HCEC 1CT (cell line): ENCODE measurements around the gene MLXIP.
"Not testable (repeated sequence)": the region's sequence is repeated elsewhere in the genome, so short reads cannot be mapped to it uniquely, and the experiment has no call there.

Experiments used
- DNase-seq: peaks from one replicate; pipeline ENCODE4 v3.0.0-alpha.2; 2017

MLXIP gene

DNA sequence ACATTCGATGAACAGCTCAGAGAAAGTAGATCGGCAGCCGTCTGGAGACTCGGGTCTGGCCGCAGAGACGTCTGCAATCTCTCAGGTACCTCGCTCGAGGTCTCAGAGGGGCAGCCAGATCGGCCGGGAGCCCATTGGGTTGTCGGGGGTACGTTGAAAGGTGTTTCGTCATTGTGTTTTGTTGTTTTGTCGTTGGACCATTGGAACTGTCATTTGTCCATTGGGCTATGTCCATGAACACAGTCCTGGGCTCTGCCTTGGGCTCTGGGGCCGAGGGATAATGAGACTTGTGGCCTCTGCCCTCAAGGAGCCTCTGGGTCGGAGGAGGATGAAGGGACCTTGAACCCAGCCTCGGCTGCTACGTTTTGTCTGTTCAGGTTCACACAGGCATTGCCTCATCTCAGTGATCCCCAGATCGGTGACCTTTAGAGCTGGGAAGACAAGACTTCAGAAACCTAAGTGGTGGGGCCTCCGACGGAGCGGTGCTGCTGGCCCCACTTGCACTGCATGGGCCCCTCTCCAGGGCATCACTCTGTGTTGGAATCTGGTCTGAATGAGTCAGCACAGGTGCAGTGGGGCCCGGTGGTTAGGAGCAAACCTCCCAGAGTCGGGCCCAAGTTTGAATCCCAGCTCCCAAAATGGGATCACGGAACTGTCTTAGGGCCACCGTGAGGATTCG is 23.6 kb upstream of the MLXIP start:
- DNase-seq: no peak

DNA sequence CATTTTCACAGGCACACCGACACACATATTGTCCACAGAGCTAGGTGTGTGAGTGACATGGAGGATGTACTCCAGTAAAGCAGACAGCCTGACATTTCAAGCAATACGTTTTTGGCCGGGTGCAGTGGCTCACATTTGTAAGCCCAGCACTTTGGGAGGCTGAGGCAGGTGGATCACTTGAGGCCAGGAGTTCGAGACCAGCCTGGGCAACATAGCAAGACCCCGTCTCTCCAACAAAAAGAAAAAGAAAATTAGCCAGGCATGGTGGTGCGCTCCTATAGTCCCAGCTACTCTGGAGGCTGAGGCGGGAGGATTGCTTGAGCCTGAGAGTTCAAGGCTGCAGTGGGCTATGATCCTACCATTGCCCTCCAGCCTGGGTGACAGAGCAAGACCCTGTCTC is 22.1 kb upstream of the MLXIP start:
- DNase-seq: not testable (repeated sequence)

DNA sequence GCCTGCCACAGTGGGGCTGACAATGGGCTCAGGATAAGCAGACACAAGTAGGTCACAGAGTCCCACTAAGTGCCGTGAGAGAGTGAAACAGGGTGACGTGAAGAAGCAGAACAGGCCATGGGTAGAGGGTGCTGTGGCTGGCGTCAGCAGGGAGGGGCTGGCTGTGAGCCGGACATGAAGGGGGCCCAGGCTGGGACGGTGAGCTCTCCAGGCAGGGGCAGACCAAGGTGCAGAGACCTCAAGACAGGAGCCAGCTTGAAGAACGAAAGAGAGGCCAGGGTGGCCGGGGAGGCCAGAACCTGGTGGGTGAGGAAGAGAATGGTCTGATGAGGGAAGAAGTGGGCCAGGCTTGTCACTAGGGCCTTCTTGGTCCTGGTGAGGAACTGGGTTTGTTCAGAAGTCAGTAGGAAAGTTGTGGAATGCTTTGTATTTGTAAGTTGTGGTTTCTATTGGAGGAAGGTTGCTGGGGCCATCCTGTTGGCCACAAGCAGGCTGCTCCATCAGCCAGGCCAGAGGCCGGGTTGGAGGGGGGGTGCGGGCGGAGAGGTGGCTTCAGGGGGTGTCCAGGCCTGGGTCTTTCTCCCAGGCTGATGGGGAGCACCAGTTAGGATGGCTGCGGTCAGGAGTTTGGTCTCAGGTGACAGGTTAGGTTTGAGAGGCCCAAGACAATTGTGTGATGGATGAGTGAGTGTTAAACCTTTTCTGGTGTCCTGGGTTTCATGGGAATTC is 21.4 kb upstream of the MLXIP start:
- no peak for DNase-seq

DNA sequence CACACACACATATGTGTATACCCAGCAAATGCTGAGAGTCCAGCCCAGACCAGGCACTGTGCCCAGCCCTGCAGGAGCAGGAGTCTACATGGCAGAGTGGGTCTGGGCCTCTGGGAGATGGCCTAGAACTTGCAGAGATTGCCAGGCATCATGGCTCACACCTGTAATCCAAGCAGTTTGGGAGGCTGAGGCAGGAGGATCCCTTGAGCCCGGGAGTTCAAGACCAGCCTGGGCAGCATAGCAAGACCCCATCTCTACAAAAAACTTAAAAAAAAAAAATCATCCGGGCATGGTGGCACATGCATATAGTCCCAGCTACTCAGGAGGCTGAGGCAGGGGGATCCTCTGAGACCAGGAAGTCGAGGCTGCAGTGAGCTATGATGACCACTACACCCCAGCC is 20.8 kb upstream of the MLXIP start:
- DNase-seq: no peak

DNA sequence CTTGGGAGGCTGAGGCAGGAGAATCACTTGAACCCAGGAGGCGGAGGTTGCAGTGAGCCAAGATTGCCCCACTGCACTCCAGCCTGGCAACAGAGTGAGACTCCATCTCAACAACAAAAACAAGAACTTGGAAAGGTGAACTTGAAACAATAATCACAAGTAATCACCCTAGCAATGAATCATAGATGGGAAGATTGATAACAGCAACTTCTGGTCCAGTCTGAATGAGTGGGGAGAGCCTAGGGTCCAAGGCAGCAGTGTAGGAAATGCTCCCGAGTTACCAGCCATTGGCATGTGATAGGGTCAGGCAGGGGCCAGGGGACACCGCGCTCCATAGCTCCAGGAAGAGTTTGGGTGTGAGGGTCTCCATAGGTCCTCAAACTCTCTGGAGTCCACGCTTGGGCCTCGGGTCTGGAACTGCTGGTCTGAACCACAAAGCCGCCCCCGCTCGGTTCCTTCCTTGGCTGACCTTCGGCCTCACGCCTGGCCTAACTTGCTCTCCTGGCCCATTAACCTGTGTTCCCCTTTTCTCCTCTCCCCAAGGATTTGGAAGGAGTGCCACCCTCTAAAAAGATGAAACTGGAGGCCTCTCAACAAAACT is 19.9 kb upstream of the MLXIP start:
- no peak for DNase-seq

DNA sequence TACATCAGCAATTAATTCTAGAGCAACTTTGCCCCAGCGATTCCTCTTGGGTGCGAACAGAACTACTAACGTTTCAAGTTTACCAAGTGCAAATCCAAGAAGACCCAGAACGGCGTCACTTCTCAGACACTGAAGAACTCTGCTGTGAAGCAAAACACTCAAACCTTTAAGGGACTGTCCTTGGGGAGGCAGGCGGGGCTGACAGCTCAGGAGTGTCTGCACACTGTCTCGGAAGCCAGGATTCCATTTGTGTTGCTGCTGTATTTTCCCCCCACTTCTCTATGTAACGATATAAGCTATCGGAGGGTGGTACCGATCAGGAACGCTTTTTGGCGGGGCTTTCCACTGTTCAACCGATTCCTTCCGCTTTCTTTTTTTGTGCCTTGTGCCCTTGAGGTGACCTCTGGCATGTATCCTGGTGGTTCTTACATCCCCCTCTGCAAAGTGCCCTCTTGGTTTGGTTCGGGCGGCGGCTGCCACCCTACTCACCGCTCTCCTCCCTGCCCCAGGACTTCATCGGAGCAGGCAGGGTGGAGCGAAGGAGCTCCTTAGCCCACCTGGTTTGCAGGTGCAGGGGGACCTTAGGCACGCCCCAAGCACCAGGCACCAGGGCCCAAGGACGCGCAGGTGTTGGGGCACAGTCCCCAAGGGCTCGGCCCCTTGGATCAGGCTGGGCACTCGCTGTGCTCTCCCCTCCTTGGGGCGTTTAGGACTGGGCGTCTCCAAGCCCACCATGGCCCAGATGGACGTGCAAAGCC is 19.2 kb upstream of the MLXIP start:
- DNase-seq: no peak

DNA sequence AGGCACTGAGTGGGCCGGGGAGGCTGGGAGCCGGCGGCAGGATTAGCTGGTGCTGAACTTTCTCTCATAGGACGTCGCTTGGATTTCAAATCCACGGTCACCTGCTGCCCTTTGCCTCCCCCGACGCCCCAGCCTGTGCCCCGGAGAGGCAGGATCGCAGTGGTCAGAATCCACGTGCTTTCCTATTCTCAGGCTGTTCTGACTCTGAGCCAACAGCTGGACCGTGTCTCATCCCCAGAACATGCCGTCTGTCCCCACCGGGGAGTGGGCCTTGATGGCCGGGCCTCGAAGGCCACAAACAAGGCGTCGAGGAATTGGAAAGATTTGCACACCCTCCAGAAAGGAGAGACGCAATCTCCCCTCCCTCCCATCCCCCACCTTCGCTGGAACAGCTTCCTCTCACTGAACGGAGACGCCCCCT is 18.5 kb upstream of the MLXIP start:
- no peak for DNase-seq

DNA sequence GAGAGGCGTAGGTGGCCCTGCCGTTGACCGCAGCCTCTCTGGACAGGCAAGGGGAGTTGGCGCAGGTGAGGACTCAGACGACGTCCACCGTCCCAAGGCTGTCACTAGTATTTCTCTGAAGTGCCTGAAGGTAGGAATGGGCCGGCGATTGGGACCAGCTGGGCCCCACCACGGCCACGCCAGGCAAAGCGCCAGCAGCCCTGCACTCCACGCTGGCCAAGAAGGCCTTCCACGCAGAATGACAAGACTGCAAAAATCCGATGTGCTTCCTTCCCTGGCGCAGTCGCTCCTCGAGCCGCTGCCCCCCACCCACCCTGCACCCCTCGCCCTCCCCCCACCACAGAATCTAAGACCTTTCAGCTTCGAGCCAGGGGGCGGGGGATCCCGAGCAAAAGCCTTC is 17.3 kb upstream of the MLXIP start:
- DNase-seq: no peak

DNA sequence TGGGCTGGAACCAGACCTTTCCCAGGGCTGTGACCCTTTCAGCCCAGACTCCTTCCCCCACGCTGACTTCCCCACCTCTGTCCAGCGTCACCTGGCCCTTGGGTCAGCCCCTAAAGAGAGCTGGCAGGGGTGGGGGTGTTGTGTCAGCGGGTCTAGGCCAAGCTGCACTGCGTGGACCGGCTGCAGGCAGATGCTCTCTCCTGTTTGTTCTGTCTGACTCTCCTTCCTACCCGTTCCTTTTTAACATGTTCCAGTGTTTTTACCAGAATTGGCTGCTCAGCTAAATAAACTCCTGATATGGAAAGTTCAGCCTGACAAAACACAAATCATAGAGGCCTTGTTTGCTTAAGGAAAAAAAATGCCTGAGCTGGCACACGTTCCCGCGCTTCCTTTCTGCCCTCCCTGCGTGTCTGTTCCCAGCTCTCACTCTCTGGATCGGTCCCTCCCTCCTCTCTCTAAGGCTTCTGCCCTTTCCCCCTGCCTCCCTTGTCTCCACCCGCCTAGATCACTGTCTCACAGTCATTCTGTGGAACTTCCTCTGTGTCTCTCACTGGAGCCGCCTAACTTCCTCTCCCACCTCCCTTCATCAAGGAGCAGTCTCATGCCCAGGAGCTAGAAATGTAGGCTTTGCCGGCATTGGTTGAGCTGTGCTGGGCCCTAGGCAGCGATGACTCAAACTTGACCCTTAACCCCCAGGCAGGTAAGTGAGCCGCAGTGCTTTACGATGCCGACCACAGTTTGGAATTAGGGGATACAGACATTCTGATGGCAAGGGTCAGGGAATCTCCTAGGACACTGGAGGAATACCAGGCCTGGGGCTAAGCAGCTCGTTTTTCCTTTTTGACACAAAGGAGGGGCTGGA is 15.5 kb upstream of the MLXIP start:
- peak; percentile 58 for DNase-seq

DNA sequence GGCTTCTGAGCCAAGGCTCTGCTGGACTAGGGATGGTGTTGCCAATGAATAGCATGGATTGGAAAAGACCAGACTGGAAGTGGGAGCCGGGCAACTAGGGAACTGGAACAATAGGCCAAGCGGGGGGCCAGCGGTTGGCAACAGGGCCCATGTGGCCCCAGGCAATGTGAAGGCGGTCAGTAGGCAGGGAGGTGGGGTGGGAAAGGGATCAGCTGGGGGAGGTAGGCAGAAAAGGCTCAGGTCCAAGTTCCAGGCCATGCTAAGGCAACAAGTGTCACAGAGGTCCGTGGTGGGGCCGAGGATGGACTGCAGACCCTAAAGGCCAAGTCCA is 14.9 kb upstream of the MLXIP start:
- peak; percentile 13 for DNase-seq

DNA sequence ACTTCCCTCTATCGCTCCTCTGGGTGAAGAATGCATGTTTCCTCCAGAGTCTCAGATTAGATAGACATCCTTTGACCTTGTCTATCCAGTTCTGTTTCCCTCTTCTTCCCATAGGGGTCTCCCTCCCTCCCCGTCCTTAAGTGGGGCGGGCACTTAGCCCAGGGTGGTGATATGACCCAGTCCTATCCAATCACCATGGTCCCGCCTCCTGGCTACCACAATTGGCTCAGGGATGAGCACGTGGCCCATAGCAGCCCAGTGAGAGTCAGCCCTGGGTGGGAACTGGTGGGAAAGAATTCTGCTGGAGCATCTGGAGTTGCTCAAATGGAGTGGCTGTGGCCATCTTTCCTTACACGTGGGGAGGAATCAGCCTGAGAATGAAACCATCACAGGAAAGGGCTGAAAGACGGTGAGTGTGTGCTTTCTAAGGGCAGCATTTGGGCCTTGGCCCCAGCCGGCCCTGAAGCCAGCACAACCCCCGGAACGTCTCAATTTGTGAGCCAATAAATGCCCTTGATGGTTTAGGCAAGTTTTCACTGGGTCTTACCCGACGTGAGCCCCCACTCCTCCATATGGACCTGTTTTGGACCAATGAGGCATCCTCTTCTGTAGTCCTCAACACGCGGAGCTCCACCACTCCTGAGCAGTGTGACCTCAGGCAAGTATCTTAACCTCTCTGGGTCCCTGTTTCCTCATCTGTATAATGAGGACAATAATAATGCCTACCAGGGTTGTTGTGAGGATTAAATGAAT is 14.4 kb upstream of the MLXIP start:
- peak; percentile 99 for DNase-seq

DNA sequence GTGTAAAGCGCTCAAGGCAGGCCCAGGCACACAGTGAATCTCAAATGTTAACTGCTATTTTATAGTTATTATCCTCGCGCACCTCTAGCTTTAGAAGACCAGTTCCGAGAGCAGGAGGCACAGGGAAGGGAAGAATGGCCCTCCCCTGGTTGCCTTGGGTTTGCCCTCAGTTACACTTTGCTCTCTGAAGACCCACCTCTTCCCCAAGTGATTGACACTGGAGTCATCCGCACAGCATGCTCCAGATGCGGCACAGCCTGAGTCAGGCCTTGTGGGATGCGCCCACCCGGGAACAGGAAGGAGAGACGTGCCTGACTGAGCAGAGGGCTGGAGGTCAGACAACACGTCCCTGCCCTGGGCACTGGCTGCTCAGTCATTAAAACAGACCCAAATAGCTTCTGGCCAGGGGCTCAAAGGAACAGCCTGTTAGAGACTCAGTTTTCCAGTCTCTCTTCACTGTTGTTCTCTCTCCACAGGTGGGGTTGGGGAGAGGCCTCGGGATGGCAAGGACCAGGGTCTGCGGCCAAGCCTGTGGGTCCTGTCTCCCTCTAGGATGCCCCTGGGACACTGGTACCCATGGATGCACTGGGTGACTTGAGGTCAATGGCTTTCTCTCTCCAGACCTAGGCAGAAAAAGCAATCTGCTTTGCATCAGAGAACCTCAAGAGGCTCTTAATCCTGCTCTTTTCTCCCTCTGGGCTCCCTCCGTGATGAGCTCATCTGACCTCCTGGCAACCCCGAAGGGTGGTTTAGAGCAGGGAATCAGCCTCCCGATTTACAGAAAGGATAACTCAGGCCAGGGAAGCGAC is 13.6 kb upstream of the MLXIP start:
- DNase-seq: peak; percentile 97

DNA sequence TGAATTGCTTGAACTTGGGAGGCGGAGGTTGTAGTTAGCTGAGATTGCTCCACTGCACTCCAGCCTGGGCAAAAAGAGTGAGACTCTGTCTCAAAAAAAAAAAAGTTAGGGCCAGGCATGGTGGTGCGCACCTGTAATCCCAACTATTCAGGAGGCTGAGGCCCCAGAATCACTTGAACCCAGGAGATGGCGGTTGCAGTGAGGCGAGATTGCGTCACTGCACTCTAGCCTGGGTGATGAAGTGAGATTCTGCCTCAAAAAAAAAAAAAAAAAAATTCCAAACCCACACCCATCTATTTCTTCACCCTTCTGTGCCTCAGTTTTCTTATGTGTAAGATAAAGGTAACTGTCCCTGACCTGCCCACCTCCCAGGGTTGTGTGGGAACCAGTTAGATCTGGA is 11.0 kb upstream of the MLXIP start:
- DNase-seq: no peak

DNA sequence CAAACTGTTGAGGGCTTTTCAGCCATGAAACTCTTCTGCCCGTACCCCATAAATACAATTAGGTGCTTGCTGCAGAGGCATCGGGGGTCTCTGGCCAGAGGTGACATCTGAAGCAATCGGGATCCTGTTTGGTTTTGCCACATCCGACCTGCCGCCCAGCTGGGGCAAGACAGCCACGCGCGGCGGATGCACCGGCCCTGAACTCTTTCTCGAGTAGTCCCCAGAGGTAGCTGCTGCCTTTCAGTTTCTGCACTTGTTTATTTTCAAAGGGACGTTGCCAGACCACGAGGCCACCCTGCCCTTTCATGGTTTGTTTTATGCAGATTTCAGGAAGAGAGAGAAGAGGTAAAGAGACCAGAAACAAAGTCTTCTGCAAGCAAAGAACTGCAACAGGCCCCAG is 10.6 kb upstream of the MLXIP start:
- no peak for DNase-seq

DNA sequence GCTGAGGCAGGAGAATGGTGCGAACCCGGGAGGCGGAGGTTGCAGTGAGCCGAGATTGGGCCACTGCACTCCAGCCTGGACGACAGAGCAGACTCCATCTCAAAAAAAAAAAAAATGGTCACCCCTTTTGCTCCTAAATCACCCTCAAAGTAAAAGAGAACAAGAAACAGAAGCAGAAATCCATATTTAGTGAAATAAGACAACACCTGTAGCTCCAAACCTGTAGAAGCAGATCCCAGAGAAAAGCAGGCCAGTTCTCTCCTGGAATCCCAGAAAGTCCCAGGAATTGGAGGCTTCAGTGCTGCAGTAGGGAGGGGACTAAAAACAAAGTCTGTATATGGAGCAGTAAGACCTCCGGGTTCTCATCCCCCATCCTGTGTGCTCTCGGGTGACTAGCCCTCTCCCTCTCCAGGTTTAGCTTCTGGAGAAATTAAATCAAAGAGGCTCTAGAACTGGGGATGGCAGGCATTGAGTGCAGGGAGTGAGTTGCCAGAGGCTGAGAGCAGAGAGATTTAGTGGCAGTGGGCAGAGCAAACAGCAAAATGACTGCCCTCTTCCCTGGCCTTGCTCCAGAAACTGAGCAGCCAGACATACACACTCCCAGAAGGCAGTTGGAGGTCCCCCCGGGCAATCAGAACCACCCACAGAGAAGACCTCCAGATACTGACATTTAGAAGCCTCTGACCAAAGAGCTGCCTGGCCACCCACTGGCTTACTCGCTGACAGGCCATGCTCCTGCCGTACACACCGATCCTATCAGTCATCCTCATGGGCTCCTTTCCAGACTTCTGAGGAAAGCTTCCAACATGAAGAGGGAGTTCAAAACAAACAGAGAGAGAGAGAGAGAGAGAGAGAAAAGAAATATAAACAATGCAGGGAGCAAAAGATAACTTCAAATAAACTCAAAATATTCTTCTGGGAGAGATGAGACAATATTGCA is 6.3 kb upstream of the MLXIP start:
- peak; percentile 93 for DNase-seq

DNA sequence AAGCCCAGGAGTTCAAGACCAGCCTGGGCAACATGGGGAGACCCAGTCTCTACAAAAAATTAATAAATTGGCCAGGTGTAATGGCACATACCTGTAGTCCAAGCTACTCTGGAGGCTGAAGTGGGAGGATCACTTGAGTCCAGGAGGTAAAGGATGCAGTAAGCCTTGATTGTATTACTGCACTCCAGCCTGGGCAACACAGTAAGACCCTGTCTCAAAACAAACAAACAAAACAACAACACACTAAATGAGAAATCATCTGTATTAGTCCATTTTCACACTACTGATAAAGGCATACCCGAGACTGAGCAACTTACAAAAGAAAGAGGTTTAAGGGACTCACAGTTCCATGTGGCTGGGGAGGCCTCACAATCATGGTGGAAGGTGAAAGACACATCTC is 4.7 kb upstream of the MLXIP start:
- DNase-seq: no peak

DNA sequence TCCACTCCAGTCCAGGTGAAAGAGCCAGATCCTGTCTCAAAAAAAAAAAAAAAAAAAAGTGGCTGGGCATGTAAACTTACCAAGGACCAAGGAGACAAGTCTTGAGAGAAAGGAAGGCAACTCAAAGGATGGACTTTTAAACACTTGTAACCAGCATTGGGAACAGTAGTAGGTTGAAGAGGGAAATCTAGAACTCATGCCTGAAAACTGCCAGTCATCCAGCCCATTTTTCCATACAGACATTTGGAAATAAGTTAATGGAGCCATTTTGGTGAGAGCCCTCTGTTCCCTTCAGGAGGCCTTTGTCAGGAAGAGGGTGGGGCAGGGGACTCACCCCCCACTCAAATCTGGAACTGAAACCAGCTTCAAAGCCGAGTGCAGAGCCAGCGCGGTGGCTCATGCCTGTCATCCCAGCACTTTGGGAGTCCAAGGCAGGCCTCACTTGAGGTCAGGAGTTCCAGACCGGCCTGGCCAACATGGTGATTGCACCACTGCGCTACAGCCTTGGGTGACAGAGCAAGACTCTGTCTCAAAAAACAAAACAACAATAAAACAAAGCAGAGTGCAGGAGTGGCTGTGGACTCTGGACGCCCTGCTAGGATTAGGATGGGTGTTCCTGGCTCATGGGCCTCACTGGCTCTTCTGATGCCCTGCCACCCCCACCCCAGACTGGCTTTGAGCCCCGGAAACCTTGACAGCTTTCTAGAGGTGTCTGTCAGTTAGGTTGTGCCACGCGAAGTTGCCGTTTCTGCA is 1.6 kb upstream of the MLXIP start:
- no peak for DNase-seq

DNA sequence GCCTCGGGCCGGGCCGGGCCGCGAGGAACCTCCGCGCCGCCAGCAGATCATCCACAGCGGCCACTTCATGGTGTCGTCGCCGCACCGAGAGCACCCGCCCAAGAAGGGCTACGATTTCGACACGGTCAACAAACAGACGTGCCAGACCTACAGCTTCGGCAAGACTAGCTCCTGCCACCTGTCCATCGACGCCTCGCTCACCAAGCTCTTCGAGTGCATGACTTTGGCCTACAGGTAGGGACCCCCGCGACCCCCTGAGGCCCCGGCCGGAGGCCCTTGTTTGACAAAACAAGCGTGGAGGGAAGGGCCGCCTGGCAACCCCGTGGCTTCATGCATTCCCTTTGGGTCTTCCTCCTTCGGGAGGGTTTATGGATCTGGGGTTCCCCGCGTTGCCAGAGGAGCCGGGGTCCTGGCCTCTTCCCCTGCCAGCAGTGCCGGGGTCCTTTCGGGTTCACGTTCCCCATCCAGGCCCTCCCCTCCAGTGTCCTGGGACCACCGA is 526 bp downstream of the MLXIP start:
- DNase-seq: no peak

DNA sequence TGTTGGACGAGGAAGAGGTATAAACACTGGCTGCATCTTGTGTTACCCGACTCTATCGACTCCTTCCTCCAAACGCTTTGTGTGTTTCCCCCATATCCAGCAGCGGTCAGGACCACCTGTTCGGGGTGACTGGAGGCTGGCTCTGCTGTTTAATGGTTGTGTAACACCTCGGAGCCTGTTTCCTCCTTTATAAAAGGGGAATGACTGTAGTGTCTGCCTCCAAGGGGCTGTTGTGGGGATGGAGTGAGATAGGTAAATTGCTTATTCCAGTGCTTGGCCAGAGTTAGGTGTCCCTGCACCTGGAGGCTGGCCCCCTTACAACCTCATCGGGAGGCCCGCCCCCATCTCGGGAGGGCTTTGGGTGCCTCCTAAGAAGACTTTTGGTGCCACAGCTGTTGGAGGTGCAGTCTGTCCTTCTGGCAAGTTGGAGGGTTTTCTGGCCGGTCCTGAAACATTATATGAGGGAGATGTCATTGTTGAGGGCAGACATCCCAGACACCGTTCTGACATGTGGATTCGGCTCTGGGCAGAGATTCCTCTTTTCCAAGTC is 1.1 kb downstream of the MLXIP start:
- no peak for DNase-seq
